T-helper 22 cell (primary cell): ENCODE results near the gene CD37.
"Not testable (repeated sequence)": the region's sequence is repeated elsewhere in the genome, so short reads cannot be mapped to it uniquely, and the experiment has no call there.

Experiments
- DNase-seq: peaks from one replicate; pipeline ENCODE4 v3.0.0-alpha.2; 2020; ENCODE audit warnings: low read depth

The CD37 gene, protein sequence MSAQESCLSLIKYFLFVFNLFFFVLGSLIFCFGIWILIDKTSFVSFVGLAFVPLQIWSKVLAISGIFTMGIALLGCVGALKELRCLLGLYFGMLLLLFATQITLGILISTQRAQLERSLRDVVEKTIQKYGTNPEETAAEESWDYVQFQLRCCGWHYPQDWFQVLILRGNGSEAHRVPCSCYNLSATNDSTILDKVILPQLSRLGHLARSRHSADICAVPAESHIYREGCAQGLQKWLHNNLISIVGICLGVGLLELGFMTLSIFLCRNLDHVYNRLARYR

GRCh38 chr19:49335071-49335783 lies at the start of gene CD37:
Gene CD37, plus strand, starts transcription at chr19:49335406. Its CDS starts 135 bp downstream, at chr19:49335541.
- peak; percentile 34 for DNase-seq

- DNase-seq, result no peak
These were observed 48.0 kb upstream of the CD37 start for GRCh38 chr19:49287141-49287770.

GRCh38 chr19:49288205-49288604 lies 47.0 kb upstream of the CD37 start:
- not testable (repeated sequence) for DNase-seq

GRCh38 chr19:49289286-49289685 lies 45.9 kb upstream of the CD37 start:
- DNase-seq, result not testable (repeated sequence)

DNA sequence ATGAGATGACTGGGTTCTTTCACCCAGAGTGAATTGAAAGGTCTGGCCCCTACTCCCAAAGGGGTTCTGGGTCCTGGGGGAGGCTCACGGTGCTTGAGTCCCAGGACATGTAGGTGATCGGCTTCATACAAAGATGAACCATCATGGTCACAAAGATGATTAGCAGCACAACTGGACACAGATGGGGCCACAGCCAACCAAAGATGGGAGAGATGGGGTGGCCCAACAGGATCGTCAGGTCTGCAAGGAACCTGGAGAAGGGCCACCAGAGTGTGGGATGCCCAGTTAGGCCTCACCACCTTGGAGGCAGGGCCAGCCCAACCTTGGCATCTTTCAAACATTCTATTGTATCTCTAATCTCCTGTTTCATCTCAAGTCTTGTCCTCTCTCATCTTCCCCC lies 44.7 kb upstream of the CD37 start:
- DNase-seq, result no peak

DNA sequence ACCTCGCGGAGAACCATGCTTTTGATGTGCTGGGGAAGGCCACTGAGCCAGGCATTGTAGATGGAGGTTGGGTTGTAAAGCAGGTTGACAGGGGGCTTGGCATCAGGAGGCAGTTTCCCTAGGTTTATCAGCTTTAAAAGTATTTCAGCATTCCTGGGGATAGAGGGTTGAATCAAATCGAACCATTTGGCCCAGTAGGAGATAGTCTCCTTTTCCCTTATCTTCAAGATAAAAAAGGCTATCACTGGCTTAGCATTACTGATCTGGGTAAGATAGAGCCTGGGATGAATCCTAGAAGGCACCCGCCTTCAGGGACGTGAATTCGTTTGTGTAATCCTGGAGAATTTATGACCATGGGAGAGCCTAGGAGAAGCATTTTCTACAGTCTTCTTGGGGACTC lies 40.8 kb upstream of the CD37 start:
- DNase-seq, result no peak

DNA sequence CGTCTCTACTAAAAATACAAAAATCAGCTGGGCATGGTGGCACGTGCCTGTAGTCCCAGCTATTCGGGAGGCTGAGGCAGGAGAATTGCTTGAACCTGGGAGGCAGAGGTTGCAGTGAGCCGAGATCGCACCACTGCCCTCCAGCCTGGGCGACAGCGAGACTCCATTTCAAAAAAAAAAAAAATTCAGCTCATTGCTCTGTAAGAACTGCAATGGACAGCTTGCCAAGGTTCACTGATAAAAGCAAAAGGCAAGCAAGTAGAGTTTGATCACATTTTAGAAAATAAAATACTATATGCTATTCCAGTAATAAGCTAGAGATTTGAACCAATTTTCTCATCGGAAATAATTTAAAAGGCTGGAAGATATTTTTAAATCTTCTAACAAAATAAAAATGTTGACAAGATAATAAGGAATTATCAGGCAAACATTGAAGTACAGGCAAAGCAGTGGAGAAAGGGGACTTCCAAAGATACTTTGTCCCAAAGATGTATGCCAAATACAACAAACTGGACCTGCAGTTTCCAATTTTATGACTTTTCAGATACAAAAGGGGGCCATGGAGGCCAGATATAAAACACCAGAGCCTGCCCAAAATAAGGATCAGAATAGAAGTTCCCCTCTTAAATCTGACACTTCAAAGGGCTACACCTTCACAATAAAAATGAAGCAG lies 39.9 kb upstream of the CD37 start:
- no peak for DNase-seq

DNA sequence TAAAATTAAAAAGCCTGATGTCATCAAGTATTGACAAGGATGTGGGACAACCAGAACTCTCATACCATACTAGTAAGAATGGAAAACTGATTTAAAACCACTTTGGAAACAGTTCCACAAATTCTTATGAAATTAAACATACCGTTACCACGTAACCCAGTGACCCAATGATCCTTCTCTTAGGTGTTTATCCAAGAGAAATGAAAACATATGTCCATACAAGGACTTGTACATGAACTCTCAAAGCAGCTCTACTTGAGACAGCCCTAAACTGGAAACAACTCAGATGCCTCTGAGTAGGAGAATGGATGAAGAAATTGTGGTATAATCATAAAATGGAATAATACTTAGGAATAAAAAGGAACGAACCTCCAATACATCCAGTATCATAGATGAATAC lies 37.8 kb upstream of the CD37 start:
- no peak for DNase-seq

DNA sequence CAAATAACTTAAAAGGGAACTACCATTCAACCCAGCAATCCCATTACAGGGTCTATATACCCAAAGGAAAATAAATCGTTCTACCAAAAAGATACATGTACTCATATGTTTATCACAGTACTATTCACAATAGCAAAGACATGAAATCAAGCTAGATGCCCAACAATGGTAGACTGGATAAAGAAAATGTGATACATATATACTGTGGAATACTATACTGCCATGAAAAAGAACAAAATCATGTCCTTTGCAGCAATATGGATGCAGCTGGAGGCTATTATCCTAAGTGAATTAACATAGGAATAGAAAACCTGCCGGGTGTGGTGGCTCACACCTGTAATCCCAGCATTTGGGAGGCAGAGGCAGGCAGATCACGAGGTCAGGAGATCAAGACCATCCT lies 36.6 kb upstream of the CD37 start:
- DNase-seq, result not testable (repeated sequence)

DNA sequence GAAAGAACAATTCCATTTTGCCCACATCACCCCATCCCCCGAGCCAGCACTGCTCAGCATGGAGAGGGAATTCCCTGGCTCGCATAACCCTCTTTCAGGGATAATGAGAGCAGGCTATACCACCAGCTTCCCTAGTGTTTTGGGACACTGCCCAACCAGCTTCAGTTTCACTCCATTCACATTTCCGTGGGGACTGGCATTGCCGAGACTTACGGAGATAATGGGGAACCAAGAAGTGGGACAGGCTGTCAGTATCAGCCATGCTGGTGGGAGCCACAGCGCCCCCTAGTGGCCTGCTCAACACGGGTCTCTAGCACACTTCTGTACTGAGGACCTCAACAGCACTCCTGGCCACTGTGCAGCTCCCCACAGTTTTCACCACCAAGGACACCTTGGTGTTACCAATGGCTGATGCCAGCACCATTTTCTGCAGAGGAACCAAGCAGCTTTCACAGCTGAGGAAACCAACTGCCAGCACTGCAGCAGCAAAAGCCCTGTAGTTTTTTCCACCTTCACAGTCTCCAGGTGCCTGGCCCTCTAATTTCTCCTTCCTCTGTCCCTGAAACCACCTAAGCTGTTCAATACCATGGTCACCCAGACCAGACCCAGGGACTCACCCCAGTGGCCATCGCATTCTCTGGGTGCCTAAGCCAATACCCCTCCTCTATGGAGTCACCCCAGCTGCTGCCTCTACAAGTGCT lies 33.9 kb upstream of the CD37 start:
- peak; percentile 44 for DNase-seq

- DNase-seq, result no peak
These were observed 33.3 kb upstream of the CD37 start for GRCh38 chr19:49301866-49302252.

- DNase-seq, result not testable (repeated sequence)
These were observed 28.5 kb upstream of the CD37 start for GRCh38 chr19:49306734-49307133.

GRCh38 chr19:49309087-49309486 lies 26.1 kb upstream of the CD37 start:
- DNase-seq, result no peak

- no peak for DNase-seq
These were observed 20.1 kb upstream of the CD37 start for GRCh38 chr19:49315111-49315510.

- no peak for DNase-seq
These were observed 18.9 kb upstream of the CD37 start for GRCh38 chr19:49316284-49316683.

DNA sequence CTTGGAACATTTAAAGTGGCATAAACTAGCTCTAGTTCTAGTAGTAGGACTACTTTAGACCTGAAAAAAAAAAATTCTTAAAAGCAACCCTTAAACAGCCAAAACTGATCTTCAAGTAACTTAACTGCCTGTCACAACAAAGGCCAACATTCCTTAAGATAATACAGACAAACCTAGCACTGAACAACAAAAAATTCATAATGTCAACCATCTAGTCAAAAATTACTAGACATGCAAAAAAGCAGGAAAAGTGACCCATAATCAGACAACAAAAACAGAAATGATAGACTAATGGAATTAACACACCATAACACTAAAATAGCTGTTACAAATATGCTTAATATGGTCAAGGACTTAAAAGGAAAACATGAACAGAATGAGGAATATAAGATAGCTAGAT lies 16.9 kb upstream of the CD37 start:
- no peak for DNase-seq

GRCh38 chr19:49324801-49325576 lies 10.2 kb upstream of the CD37 start, which contains the start of gene SLC6A16:
Gene SLC6A16, minus strand, starts transcription at chr19:49325191. Its CDS starts 13,844 bp downstream, at chr19:49311347.
- DNase-seq, result no peak

- DNase-seq, result not testable (repeated sequence)
These were observed 9.4 kb upstream of the CD37 start for GRCh38 chr19:49325756-49326155.

DNA sequence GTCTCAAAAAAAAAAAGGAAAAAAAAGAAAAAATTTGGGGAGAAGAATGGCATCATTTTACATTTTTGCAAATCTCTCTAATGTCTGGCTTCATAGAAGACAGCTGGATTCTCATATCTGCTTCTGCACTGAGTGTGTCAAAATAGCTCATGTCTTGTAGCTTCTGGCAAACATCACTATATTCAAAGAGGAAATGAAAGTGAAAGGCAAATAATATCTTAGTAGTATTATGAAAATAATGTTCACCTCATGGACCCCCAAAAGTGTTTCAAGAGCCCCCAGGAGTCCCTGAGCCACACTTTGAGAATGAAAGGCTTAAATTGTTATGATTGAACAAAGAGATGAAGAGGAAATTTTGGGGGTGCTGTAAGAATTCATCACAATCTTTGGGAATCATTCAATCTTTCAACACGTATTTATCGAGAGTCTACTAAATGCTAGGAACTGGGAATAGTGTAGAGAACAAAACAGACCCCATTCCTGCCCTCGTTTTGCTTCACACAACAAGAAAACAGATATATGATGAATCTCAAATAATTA lies 9.0 kb upstream of the CD37 start:
- no peak for DNase-seq

DNA sequence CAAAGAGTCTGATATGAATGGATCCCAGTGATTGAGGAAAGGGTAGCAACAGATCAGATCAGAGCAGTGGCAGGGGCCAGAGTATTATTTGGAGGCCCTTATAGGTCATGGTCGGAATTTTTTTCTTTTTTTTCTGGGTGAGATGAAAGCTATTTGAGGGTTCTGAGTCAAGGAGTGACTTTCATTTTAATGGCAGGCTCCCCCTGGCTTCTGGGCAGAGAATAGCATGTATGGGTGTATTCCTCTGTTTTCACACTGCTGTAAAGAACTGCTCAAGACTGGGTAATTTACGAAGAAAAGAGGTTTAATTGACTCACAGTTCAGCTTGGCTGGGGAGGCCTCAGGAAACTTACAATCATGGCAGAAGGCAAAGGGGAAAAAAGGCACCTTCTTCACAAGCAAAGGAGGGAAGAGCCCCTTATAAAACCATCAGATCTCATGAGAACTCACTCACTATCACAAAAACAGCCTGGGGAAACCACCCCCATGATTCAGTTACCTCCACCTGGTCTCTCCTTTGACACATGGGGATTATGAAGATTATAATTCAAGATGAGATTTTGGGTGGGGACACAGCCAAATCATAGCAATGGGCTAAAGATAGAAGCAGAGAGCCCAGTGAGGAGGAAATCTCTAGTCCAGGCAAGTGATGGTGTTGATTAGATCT lies 7.2 kb upstream of the CD37 start:
- DNase-seq, result no peak
